ENCODE measurements around the gene AGL. TPM values are rescaled to one million over a fixed set of nuclear protein-coding genes. Genes with fewer than 3 reads are reported as not detected.

AGL gene
- total and polyA plus RNA-seq, 2 of the 4 experiments (the other 2 are of a cell fraction) = 2.4 to 7.0 TPM

DNA sequence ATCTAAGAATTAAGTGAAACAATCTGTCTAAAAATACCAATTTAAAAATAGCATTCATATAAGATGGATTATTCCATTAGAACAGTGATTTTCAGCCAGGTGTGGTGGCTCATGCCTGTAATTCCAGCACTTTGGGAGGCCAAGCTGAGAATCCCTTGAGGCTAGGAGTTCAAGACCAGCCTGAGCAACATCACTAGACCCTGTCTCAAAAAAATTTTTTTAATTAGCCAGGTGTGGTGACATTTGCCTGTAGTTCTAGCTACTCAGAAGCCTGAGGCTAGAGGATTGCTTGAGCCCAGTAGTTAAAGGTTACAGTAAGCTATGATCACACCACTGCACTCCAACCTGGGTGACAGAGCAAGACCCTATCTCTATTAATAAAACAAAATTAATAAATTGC is 84.6 kb downstream of the AGL start:
- H3K79me1 ChIP-seq (ENCODE audit: low read depth in 1 of 2, low read length in 2 of 2) = no peaks in the 10 kb centered on the region
- H3K36me3 ChIP-seq (ENCODE audit: control insufficient read depth, insufficient read depth, low read length) = no peaks in the 10 kb centered on the region
- no peak overlapping the region for H2AK5ac ChIP-seq (ENCODE audit: low read depth, low read length)
- no peak overlapping the region for H3K23ac ChIP-seq (ENCODE audit: low read depth, low read length)
- no peak overlapping the region for H3K4ac ChIP-seq (ENCODE audit: low read depth, low read length)
- BruUV-seq (replicated peaks) = no TSS peak
- H2BK15ac ChIP-seq (ENCODE audit: low read depth, low read length) = no peak overlapping the region
- H4K5ac ChIP-seq (ENCODE audit: low read depth, low read length) = no peak overlapping the region
- DNase-seq (no peak), ATAC-seq (ENCODE audit: low read depth) (no peak)
- H3K9ac ChIP-seq (ENCODE audit: low read depth, low read length) = no peak overlapping the region
- H3K18ac ChIP-seq (ENCODE audit: low read depth, low read length) = no peak overlapping the region
- H3K27ac ChIP-seq (ENCODE audit: insufficient read depth, low read length) = no peak overlapping the region
- H3K4me2 ChIP-seq (ENCODE audit: low read depth, low read length) = no peak overlapping the region
- ChIA-PET POLR2A (ENCODE audit: unreplicated experiment) (no interaction called here), CTCF (no interaction called here)
- H2BK120ac ChIP-seq (ENCODE audit: low read depth, low read length) = no peak overlapping the region
- no peak overlapping the region for H2BK20ac ChIP-seq (ENCODE audit: low read depth, low read length)
- intact Hi-C loops (cut with micrococcal nuclease) = no loop called here
- H3K56ac ChIP-seq (ENCODE audit: extremely low read depth, insufficient read depth, low read length) = no peak overlapping the region
- no peaks in the 10 kb centered on the region for H3K4me1 ChIP-seq (ENCODE audit: control insufficient read depth, insufficient read depth, low read length)
- peaks cover 4% of the 10 kb centered on the region; the same call in 1 of the 2 replicates for H3K27me3 ChIP-seq (ENCODE audit: control insufficient read depth, insufficient read depth, low read length)
- no peak for TF ChIP-seq BHLHE40 (IDR thresholded peaks at IDR 0.05; ENCODE audit: low read depth, low read length)
- H4K8ac ChIP-seq (ENCODE audit: low read depth in 2 of 2, low read length in 2 of 2) = no peak overlapping the region
- H2AFZ ChIP-seq (replicated peaks; ENCODE audit: low read length, poor library complexity) = no peak overlapping the region
- no peak overlapping the region for H2AK9ac ChIP-seq (replicated peaks; ENCODE audit: low read depth, low read length, poor library complexity)
- no peaks in the 10 kb centered on the region for H3K9me1 ChIP-seq (ENCODE audit: insufficient read depth, low read length)
- in situ Hi-C loops (cut with MboI; ENCODE audit: low sequenced_read_pairs) = no loop called here
- dilution Hi-C loops (cut with HindIII; ENCODE audit: low sequenced_read_pairs, unreplicated experiment) = no loop called here
- H3K4me3 ChIP-seq (ENCODE audit: insufficient read depth, low read depth, low read length) = no peak overlapping the region
- H2BK5ac ChIP-seq (ENCODE audit: low read depth, low read length, poor library complexity, severe bottlenecking) = no peak overlapping the region
- no peaks in the 10 kb centered on the region for H4K20me1 ChIP-seq (ENCODE audit: insufficient read depth, low read length)
- H3K14ac ChIP-seq (replicated peaks; ENCODE audit: low read depth, low read length) = no peak overlapping the region
- H4K91ac ChIP-seq (ENCODE audit: insufficient read depth, low read depth, low read length) = no peak overlapping the region
- H3K9me3 ChIP-seq (ENCODE audit: control insufficient read depth, insufficient read depth, low read length) = no peaks in the 10 kb centered on the region

Measured in IMR-90 (cell line).